SK-N-SH (cell line): ENCODE data around the gene IQGAP2.

ENCODE experiments used
- CHD2 ChIP-seq: fragments of 150-350 bp; IDR thresholded peaks from 2 replicates; pipeline ENCODE4 v1.6.1; 2018; ENCODE audit warnings: low read length; ENCODE audit not compliant: partially characterized antibody
- EZH2phosphoT487 ChIP-seq: fragments of 200-600 bp; sonication (generic); IDR thresholded peaks from 2 replicates; pipeline ENCODE4 v1.6.1; 2017; ENCODE audit warnings: low read depth, mixed run types, mild to moderate bottlenecking, antibody characterized with exemption, moderate library complexity, borderline replicate concordance
- GATA2 ChIP-seq: sonication (generic); formaldehyde crosslinking; IDR thresholded peaks from 2 replicates; pipeline ENCODE4 v1.5.0; 2020; ENCODE audit warnings: mild to moderate bottlenecking, missing genetic modification reagents
- MAX ChIP-seq: IDR thresholded peaks from 2 replicates; pipeline ENCODE4 v1.4.0; 2012; ENCODE audit warnings: low read depth
- NFIC ChIP-seq: IDR thresholded peaks from 2 replicates; pipeline ENCODE4 v1.4.0; 2012; ENCODE audit warnings: borderline replicate concordance
- NRF1 ChIP-seq: IDR thresholded peaks from 2 replicates; pipeline ENCODE4 v1.6.1; 2012; ENCODE audit warnings: low read depth, mild to moderate bottlenecking, low read length
- PBX3 ChIP-seq: IDR thresholded peaks from 2 replicates; pipeline ENCODE4; 2012
- RAD21 ChIP-seq: IDR thresholded peaks from 2 replicates; pipeline ENCODE4 v1.6.1; 2012; ENCODE audit warnings: mild to moderate bottlenecking, low read length
- RCOR1 ChIP-seq: fragments of 150-350 bp; IDR thresholded peaks from 2 replicates; pipeline ENCODE4 v1.6.1; 2017; ENCODE audit warnings: antibody characterized with exemption, low read length
- TAF1 ChIP-seq: IDR thresholded peaks from 2 replicates; pipeline ENCODE4 v1.6.1; 2012; ENCODE audit warnings: low read depth, mild to moderate bottlenecking, low read length, moderate library complexity, borderline replicate concordance
- YY1 ChIP-seq: IDR thresholded peaks from 2 replicates; pipeline ENCODE4 v1.4.0; 2012; ENCODE audit warnings: low read depth, mild to moderate bottlenecking
- TF ChIP-seq, protein P1 (sequence below): fragments of 200-600 bp; sonication (generic); IDR thresholded peaks from 2 replicates; pipeline ENCODE4 v1.6.1; 2017; ENCODE audit warnings: antibody characterized with exemption, mild to moderate bottlenecking, moderate library complexity
- TF ChIP-seq, protein P2 (sequence below): fragments of 150-350 bp; IDR thresholded peaks from 2 replicates; pipeline ENCODE4 v1.6.1; 2017; ENCODE audit warnings: antibody characterized with exemption, low read length, low read depth, borderline replicate concordance
- TF ChIP-seq, protein P3 (sequence below): IDR thresholded peaks from 2 replicates; pipeline ENCODE4 v1.4.0; 2012; ENCODE audit warnings: low read depth, borderline replicate concordance

GRCh38 chr5:76590027-76590426, 186.9 kb downstream of the IQGAP2 start:
- TF ChIP-seq, protein P1, sequence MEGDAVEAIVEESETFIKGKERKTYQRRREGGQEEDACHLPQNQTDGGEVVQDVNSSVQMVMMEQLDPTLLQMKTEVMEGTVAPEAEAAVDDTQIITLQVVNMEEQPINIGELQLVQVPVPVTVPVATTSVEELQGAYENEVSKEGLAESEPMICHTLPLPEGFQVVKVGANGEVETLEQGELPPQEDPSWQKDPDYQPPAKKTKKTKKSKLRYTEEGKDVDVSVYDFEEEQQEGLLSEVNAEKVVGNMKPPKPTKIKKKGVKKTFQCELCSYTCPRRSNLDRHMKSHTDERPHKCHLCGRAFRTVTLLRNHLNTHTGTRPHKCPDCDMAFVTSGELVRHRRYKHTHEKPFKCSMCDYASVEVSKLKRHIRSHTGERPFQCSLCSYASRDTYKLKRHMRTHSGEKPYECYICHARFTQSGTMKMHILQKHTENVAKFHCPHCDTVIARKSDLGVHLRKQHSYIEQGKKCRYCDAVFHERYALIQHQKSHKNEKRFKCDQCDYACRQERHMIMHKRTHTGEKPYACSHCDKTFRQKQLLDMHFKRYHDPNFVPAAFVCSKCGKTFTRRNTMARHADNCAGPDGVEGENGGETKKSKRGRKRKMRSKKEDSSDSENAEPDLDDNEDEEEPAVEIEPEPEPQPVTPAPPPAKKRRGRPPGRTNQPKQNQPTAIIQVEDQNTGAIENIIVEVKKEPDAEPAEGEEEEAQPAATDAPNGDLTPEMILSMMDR: no peak
- TF ChIP-seq RCOR1 (no peak), NRF1 (no peak), EZH2phosphoT487 (no peak), RAD21 (no peak), TAF1 (no peak), GATA2 (CRISPR knock-in tag) (no peak), NFIC (no peak), CHD2 (no peak), YY1 (no peak), MAX (no peak), PBX3 (no peak)
- TF ChIP-seq, protein P2, sequence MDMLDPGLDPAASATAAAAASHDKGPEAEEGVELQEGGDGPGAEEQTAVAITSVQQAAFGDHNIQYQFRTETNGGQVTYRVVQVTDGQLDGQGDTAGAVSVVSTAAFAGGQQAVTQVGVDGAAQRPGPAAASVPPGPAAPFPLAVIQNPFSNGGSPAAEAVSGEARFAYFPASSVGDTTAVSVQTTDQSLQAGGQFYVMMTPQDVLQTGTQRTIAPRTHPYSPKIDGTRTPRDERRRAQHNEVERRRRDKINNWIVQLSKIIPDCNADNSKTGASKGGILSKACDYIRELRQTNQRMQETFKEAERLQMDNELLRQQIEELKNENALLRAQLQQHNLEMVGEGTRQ: no peak
- TF ChIP-seq, protein P3, sequence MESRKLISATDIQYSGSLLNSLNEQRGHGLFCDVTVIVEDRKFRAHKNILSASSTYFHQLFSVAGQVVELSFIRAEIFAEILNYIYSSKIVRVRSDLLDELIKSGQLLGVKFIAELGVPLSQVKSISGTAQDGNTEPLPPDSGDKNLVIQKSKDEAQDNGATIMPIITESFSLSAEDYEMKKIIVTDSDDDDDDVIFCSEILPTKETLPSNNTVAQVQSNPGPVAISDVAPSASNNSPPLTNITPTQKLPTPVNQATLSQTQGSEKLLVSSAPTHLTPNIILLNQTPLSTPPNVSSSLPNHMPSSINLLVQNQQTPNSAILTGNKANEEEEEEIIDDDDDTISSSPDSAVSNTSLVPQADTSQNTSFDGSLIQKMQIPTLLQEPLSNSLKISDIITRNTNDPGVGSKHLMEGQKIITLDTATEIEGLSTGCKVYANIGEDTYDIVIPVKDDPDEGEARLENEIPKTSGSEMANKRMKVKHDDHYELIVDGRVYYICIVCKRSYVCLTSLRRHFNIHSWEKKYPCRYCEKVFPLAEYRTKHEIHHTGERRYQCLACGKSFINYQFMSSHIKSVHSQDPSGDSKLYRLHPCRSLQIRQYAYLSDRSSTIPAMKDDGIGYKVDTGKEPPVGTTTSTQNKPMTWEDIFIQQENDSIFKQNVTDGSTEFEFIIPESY: no peak
